Neural cell (in vitro differentiated cells): Measurements from ENCODE around the gene OSBPL2. TPM values are rescaled to one million over a fixed set of nuclear protein-coding genes. Genes with fewer than 3 reads are reported as not detected.

Experiments used
- H2AFZ ChIP-seq: fragments of 200-600, 300-800 bp; sonication (generic), shearing (Covaris generic); 2 replicates; pipeline ENCODE4 v1.6.0; 2014; ENCODE audit warnings: low read depth, mild to moderate bottlenecking, antibody characterized with exemption, low read length, moderate library complexity
- H3F3A ChIP-seq: fragments of 200-600 bp; shearing (Covaris generic); 2 replicates; pipeline ENCODE4 v1.6.1; 2016; ENCODE audit warnings: mild to moderate bottlenecking, moderate library complexity, mixed read lengths, antibody characterized with exemption, low read length; ENCODE audit not compliant: insufficient read depth, poor library complexity, severe bottlenecking
- H3K27ac ChIP-seq: fragments of 200-600, 300-800 bp; sonication (generic), shearing (Covaris generic); 2 replicates; pipeline ENCODE4 v1.5.1; 2014; ENCODE audit warnings: mild to moderate bottlenecking, low read length, moderate library complexity
- H3K27me3 ChIP-seq: fragments of 300-800, 200-600 bp; sonication (generic), shearing (Covaris generic); 2 replicates; pipeline ENCODE4 v1.6.0; 2014; ENCODE audit warnings: mild to moderate bottlenecking, low read depth, low read length, moderate library complexity; ENCODE audit not compliant: insufficient read depth
- H3K36me3 ChIP-seq: fragments of 300-800, 200-600 bp; sonication (generic), shearing (Covaris generic); 2 replicates; pipeline ENCODE4 v1.5.1; 2014; ENCODE audit warnings: mild to moderate bottlenecking, antibody characterized with exemption, low read length, moderate library complexity; ENCODE audit not compliant: insufficient read depth
- H3K4me2 ChIP-seq: fragments of 300-800, 200-600 bp; sonication (generic), shearing (Covaris generic); 2 replicates; pipeline ENCODE4 v1.6.0; 2014; ENCODE audit warnings: mild to moderate bottlenecking, low read length
- H3K4me3 ChIP-seq: fragments of 300-800, 200-600 bp; sonication (generic), shearing (Covaris generic); 2 replicates; pipeline ENCODE4 v1.5.1; 2014; ENCODE audit warnings: mild to moderate bottlenecking, low read length, moderate library complexity
- H3K79me2 ChIP-seq: fragments of 200-600 bp; shearing (Covaris generic); replicated peaks from 2 replicates; pipeline ENCODE4 v1.6.0; 2014; ENCODE audit warnings: mild to moderate bottlenecking, low read length, moderate library complexity; ENCODE audit not compliant: insufficient read depth
- H3K9ac ChIP-seq: fragments of 300-800, 200-600 bp; sonication (generic), shearing (Covaris generic); 2 replicates; pipeline ENCODE4 v1.6.1; 2016; ENCODE audit warnings: mild to moderate bottlenecking, low read length, mixed read lengths
- H3K9me2 ChIP-seq: fragments of 200-600 bp; shearing (Covaris generic); 2 replicates; pipeline ENCODE4 v1.6.1; 2016; ENCODE audit warnings: mild to moderate bottlenecking, low read length, mixed read lengths; ENCODE audit not compliant: insufficient read depth
- H3K9me3 ChIP-seq: fragments of 200-600, 300-800 bp; sonication (generic), shearing (Covaris generic); 2 replicates; pipeline ENCODE4 v1.6.1; 2016; ENCODE audit warnings: mild to moderate bottlenecking, mixed run types, low read length, moderate library complexity, mixed read lengths
- H4K20me1 ChIP-seq: fragments of 200-600 bp; shearing (Covaris generic); 2 replicates; pipeline ENCODE4 v1.6.1; 2016; ENCODE audit warnings: mild to moderate bottlenecking, mixed run types; ENCODE audit not compliant: insufficient read depth
- MXI1 ChIP-seq: fragments of 450-650 bp; conservative IDR thresholded peaks from 2 replicates; pipeline ENCODE4 v1.6.1; 2014; ENCODE audit warnings: antibody characterized with exemption, mild to moderate bottlenecking; ENCODE audit not compliant: poor library complexity, severe bottlenecking
- RAD21 ChIP-seq: fragments of 450-650 bp; conservative IDR thresholded peaks from 2 replicates; pipeline ENCODE4 v1.6.1; 2014; ENCODE audit warnings: antibody characterized with exemption, mild to moderate bottlenecking, moderate library complexity
- REST ChIP-seq: IDR thresholded peaks from 2 replicates; pipeline ENCODE4 v1.6.1; 2012; ENCODE audit warnings: borderline replicate concordance
- TAF1 ChIP-seq: IDR thresholded peaks from 2 replicates; pipeline ENCODE4 v1.6.1; 2012; ENCODE audit warnings: low read depth
- polyA plus RNA-seq: library from polyadenylated mRNA; depleted of rRNA; stranded (reverse); fragments of >200 nt; gene quantifications from 2 replicates; pipeline ENCODE4 v1.2.3, GENCODE V29; 2014

Gene OSBPL2
- polyA plus RNA-seq, 1 donor from 2014 or later, result 41.5 TPM

GRCh38 chr20:62329389-62330377 lies 91.4 kb downstream of the OSBPL2 start:
- H3K9me2 ChIP-seq, result no peaks in the 10 kb centered on the region
- no peaks in the 10 kb centered on the region for H3K27me3 ChIP-seq
- H2AFZ ChIP-seq, result no peak overlapping the region
- no peak overlapping the region for H3K4me3 ChIP-seq
- TF ChIP-seq RAD21, result no peak
- no peak for TF ChIP-seq TAF1
- H3K9ac ChIP-seq, result no peak overlapping the region
- H3F3A ChIP-seq, result no peaks in the 10 kb centered on the region
- H3K27ac ChIP-seq, result no peak overlapping the region
- no peaks in the 10 kb centered on the region for H3K79me2 ChIP-seq
- H3K4me2 ChIP-seq, result no peak overlapping the region
- no peaks in the 10 kb centered on the region for H3K9me3 ChIP-seq
- no peaks in the 10 kb centered on the region for H3K36me3 ChIP-seq
- no peaks in the 10 kb centered on the region for H4K20me1 ChIP-seq

- no peak overlapping the region for H2AFZ ChIP-seq
- H4K20me1 ChIP-seq, result no peaks in the 10 kb centered on the region
- H3F3A ChIP-seq, result no peaks in the 10 kb centered on the region
- no peak for TF ChIP-seq MXI1
- H3K79me2 ChIP-seq, result no peaks in the 10 kb centered on the region
- H3K27me3 ChIP-seq, result no peaks in the 10 kb centered on the region
- no peak overlapping the region for H3K9ac ChIP-seq
- no peak overlapping the region for H3K27ac ChIP-seq
- no peaks in the 10 kb centered on the region for H3K9me3 ChIP-seq
- no peak overlapping the region for H3K4me3 ChIP-seq
- H3K4me2 ChIP-seq, result no peak overlapping the region
- H3K36me3 ChIP-seq, result no peaks in the 10 kb centered on the region
- no peaks in the 10 kb centered on the region for H3K9me2 ChIP-seq
These were observed 92.4 kb downstream of the OSBPL2 start for GRCh38 chr20:62330576-62331317.

GRCh38 chr20:62331347-62331746 lies 93.0 kb downstream of the OSBPL2 start:
- no peaks in the 10 kb centered on the region for H3K9me3 ChIP-seq
- no peaks in the 10 kb centered on the region for H3K27me3 ChIP-seq
- H3F3A ChIP-seq, result no peaks in the 10 kb centered on the region
- no peaks in the 10 kb centered on the region for H4K20me1 ChIP-seq
- no peaks in the 10 kb centered on the region for H3K9me2 ChIP-seq
- H3K27ac ChIP-seq, result no peak overlapping the region
- no peak overlapping the region for H3K9ac ChIP-seq
- H3K79me2 ChIP-seq, result no peaks in the 10 kb centered on the region
- H3K36me3 ChIP-seq, result no peaks in the 10 kb centered on the region
- H3K4me3 ChIP-seq, result no peak overlapping the region
- TF ChIP-seq REST, result no peak
- no peak overlapping the region for H3K4me2 ChIP-seq
- no peak overlapping the region for H2AFZ ChIP-seq
